Measurements from ENCODE around the gene CRHR2.

DNA sequence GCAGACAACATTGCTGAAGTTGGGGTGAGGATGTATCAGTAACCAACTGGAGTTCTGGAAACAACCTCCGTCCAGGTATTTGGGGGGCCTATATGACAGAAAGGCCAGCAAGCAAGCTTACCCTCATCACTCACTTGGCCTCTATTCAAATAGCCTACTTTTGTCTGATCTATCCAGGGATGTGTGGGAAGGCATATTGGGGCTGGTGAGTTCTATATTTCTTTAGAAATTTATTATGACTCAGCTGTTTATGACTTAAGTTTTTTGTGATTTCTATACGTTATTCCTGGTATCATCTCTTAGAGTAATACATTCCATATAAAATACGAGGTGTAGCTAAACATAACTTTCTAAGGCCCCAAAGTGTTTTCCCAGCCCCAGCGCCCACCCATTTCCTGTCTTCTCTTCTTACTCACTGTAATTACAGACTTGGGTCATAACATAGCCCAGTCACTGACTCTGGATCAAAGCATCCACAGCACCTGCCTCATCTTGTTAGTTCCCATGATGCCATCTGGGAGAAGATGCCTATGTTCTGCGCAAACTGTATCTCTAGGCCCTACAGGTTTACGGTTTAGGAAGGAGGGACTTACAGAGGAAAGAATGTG lies 69.5 kb downstream of the CRHR2 start:
- TF ChIP-seq POLR2A (IDR thresholded peaks at IDR 0.05) (no peak), POLR2AphosphoS5 (IDR thresholded peaks at IDR 0.05; ENCODE audit: insufficient read depth in 1 of 2, low read depth in 1 of 2) (no peak)
- TF ChIP-seq, protein P1, sequence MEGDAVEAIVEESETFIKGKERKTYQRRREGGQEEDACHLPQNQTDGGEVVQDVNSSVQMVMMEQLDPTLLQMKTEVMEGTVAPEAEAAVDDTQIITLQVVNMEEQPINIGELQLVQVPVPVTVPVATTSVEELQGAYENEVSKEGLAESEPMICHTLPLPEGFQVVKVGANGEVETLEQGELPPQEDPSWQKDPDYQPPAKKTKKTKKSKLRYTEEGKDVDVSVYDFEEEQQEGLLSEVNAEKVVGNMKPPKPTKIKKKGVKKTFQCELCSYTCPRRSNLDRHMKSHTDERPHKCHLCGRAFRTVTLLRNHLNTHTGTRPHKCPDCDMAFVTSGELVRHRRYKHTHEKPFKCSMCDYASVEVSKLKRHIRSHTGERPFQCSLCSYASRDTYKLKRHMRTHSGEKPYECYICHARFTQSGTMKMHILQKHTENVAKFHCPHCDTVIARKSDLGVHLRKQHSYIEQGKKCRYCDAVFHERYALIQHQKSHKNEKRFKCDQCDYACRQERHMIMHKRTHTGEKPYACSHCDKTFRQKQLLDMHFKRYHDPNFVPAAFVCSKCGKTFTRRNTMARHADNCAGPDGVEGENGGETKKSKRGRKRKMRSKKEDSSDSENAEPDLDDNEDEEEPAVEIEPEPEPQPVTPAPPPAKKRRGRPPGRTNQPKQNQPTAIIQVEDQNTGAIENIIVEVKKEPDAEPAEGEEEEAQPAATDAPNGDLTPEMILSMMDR (IDR thresholded peaks at IDR 0.05), result no peak

Data from vagina (tissue), 2 donors.